ENCODE data around the gene CWC25. TPM values are rescaled to one million over a fixed set of nuclear protein-coding genes. Genes with fewer than 3 reads are reported as not detected.
A peak's percentile ranks its signal among the peaks of the same experiment; 100 is the strongest.

The CWC25 gene
- total RNA-seq, 6 donors from 2014 or later: 21.3 to 118 (median 29.5) TPM

- Histone ChIP-seq H3K36me3 (no peaks in the 10 kb centered on the region), H3K27ac (peak overlapping the region; percentile 93 to 99 (median 98)), H3K4me3 (peak overlapping the region; percentile 78 to 99 (median 97)), H3K4me1 (peaks cover 32 to 45% (median 36%) of the 10 kb centered on the region in 4 donors), H3K9me3 (peaks cover 0 to 3% (median 0%) of the 10 kb centered on the region in 4 donors), H3K27me3 (no peaks in the 10 kb centered on the region)
- TF ChIP-seq CTCF (IDR thresholded peaks at IDR 0.05): peak in 2 of 6 experiments; percentile 1 to 23
- TF ChIP-seq POLR2AphosphoS5 (IDR thresholded peaks at IDR 0.05): peak in 1 of 2 donors; percentile 53
- no peak for TF ChIP-seq EP300 (IDR thresholded peaks at IDR 0.05)
- TF ChIP-seq POLR2A (IDR thresholded peaks at IDR 0.05): peak in 2 of 4 donors; percentile 23 to 51
- 1% methylated on average over 26 of the region's 26 CpGs for WGBS, 2 donors
- DNase-seq (peak; percentile 94 to 95), ATAC-seq (ENCODE audit: low FRiP score in 2 of 2) (peak; percentile 81 to 88)
These were observed 43.9 kb upstream of the CWC25 start for GRCh38 chr17:38868817-38869525.

- H3K36me3 ChIP-seq: no peaks in the 10 kb centered on the region
- H3K4me1 ChIP-seq: peaks cover 24 to 37% (median 28%) of the 10 kb centered on the region in 4 donors
- peak overlapping the region; percentile 93 to 99 (median 98) for H3K27ac ChIP-seq
- no peak for DNase-seq
- WGBS, 2 donors: 26 to 29% methylated on average over 25 of the region's 25 CpGs
- peak overlapping the region in 3 of 4 donors; percentile 97 to 99 (median 97) for H3K4me3 ChIP-seq
- peaks cover 0 to 3% (median 0%) of the 10 kb centered on the region in 4 donors for H3K9me3 ChIP-seq
- TF ChIP-seq EP300 (IDR thresholded peaks at IDR 0.05) (no peak), POLR2A (IDR thresholded peaks at IDR 0.05) (no peak), POLR2AphosphoS5 (IDR thresholded peaks at IDR 0.05) (no peak), CTCF (IDR thresholded peaks at IDR 0.05) (no peak)
- ATAC-seq (ENCODE audit: low FRiP score in 2 of 2): peak in 1 of 2 donors; percentile 10
- H3K27me3 ChIP-seq: no peaks in the 10 kb centered on the region
These were observed 43.1 kb upstream of the CWC25 start for GRCh38 chr17:38867968-38868816.

GRCh38 chr17:38867179-38867967 is 42.3 kb upstream of the CWC25 start:
- WGBS, 2 donors: 38 to 43% methylated on average over 29 to 31 of the region's 31 CpGs
- DNase-seq: no peak
- Histone ChIP-seq H3K4me3 (peak overlapping the region in 3 of 4 donors; percentile 97 to 99 (median 97)), H3K36me3 (no peaks in the 10 kb centered on the region), H3K9me3 (peaks cover 0 to 3% (median 0%) of the 10 kb centered on the region in 4 donors), H3K27me3 (no peaks in the 10 kb centered on the region), H3K4me1 (peaks cover 16 to 29% (median 20%) of the 10 kb centered on the region in 4 donors), H3K27ac (peak overlapping the region; percentile 93 to 99 (median 98))
- ATAC-seq (ENCODE audit: low FRiP score in 2 of 2): peak in 1 of 2 donors; percentile 22
- TF ChIP-seq EP300 (IDR thresholded peaks at IDR 0.05) (no peak), POLR2AphosphoS5 (IDR thresholded peaks at IDR 0.05) (no peak), CTCF (IDR thresholded peaks at IDR 0.05) (peak in 3 of 6 experiments; percentile 15 to 41 (median 17)), POLR2A (IDR thresholded peaks at IDR 0.05) (no peak)

- DNase-seq (no peak), ATAC-seq (ENCODE audit: low FRiP score in 2 of 2) (no peak)
- 75 to 80% methylated on average over 11 of the region's 11 CpGs for WGBS, 2 donors
- Histone ChIP-seq H3K36me3 (no peaks in the 10 kb centered on the region), H3K9me3 (peaks cover 0 to 2% (median 0%) of the 10 kb centered on the region in 4 donors), H3K27me3 (no peaks in the 10 kb centered on the region), H3K27ac (no peak overlapping the region), H3K4me3 (no peak overlapping the region), H3K4me1 (peaks cover 6 to 16% (median 8%) of the 10 kb centered on the region in 4 donors)
- TF ChIP-seq EP300 (IDR thresholded peaks at IDR 0.05): no peak
- no peak for TF ChIP-seq POLR2A (IDR thresholded peaks at IDR 0.05)
These were observed 39.7 kb upstream of the CWC25 start for GRCh38 chr17:38864636-38865398.
